HepG2 (cell line): ENCODE results near the gene CDC42SE1. TPM values are rescaled to one million over a fixed set of nuclear protein-coding genes. Genes with fewer than 3 reads are reported as not detected.

Source experiments
- AHDC1 ChIP-seq: sonication (generic); formaldehyde crosslinking; IDR thresholded peaks from 2 replicates; pipeline ENCODE4 v1.5.1; 2020; ENCODE audit warnings: mild to moderate bottlenecking, missing genetic modification reagents, borderline replicate concordance
- GATAD1 ChIP-seq: IDR thresholded peaks from 2 replicates; pipeline ENCODE4 v1.6.1; 2016; ENCODE audit warnings: missing genetic modification reagents, missing compliant biosample characterization
- HMG20B ChIP-seq: conservative IDR thresholded peaks from 2 replicates; pipeline ENCODE4 v1.6.1; 2016; ENCODE audit warnings: missing genetic modification reagents, missing compliant biosample characterization
- MXD1 ChIP-seq: sonication (generic); formaldehyde crosslinking; IDR thresholded peaks from 2 replicates; pipeline ENCODE4 v1.4.0; 2020; ENCODE audit warnings: mild to moderate bottlenecking, missing genetic modification reagents
- RXRA ChIP-seq: sonication (generic); formaldehyde crosslinking; IDR thresholded peaks from 2 replicates; pipeline ENCODE4 v1.5.1; 2020; ENCODE audit warnings: missing genetic modification reagents
- TRIM24 ChIP-seq: sonication (generic); formaldehyde crosslinking; IDR thresholded peaks from 2 replicates; pipeline ENCODE4 v1.8.0; 2022; ENCODE audit warnings: mild to moderate bottlenecking, missing genetic modification reagents
- XBP1 ChIP-seq: sonication (generic); formaldehyde crosslinking; IDR thresholded peaks from 2 replicates; pipeline ENCODE4 v1.5.0; 2020; ENCODE audit warnings: missing genetic modification reagents
- ZBED4 ChIP-seq: sonication (generic); formaldehyde crosslinking; IDR thresholded peaks from 2 replicates; pipeline ENCODE4 v1.4.0; 2020; ENCODE audit warnings: missing genetic modification reagents, borderline replicate concordance
- ZNF124 ChIP-seq: sonication (generic); formaldehyde crosslinking; IDR thresholded peaks from 2 replicates; pipeline ENCODE4 v1.4.0; 2020; ENCODE audit warnings: missing genetic modification reagents
- ZNF800 ChIP-seq: sonication (generic); formaldehyde crosslinking; IDR thresholded peaks from 2 replicates; pipeline ENCODE4 v1.4.0; 2020; ENCODE audit warnings: missing genetic modification reagents
- polyA plus RNA-seq, 8 experiments: library from polyadenylated mRNA; depleted of rRNA in 3 of 8; stranded (reverse) in 7 of 8; unstranded in 1 of 8; fragments of >200 nt; fragmentation: Illumina TruSeq in 4 of 8; extraction: Trizol in 4 of 8; gene quantifications; 2 replicates each; pipeline versions ENCODE4 v1.2.1 to v1.2.3, GENCODE V29; 2011 to 2016; ENCODE audit warnings: low read depth in 4 of 8, missing spikeins in 1 of 8, mixed read lengths in 1 of 8; ENCODE audit not compliant: insufficient read depth in 1 of 8
- total RNA-seq, 5 experiments: library from RNA; depleted of rRNA; stranded (reverse); fragments of >200 nt; fragmentation: Illumina TruSeq; extraction: Trizol; gene quantifications; 2 replicates each; pipeline ENCODE4 v1.2.3, GENCODE V29; 2016; ENCODE audit warnings: low read depth in 1 of 5

CDC42SE1 gene
- total and polyA plus RNA-seq, 2 of the 13 experiments (the other 11 are each of a cell fraction or from before 2014, with no cell fraction given), result 17.6 to 17.9 TPM

GRCh38 chr1:151032164-151032563, 27.3 kb downstream of the CDC42SE1 start (continued):
- TF ChIP-seq AHDC1 (CRISPR knock-in tag) (no peak), ZNF800 (CRISPR knock-in tag) (no peak), RXRA (CRISPR knock-in tag) (no peak), GATAD1 (CRISPR knock-in tag) (no peak), ZBED4 (CRISPR knock-in tag) (no peak), ZNF124 (no peak), MXD1 (CRISPR knock-in tag) (no peak), HMG20B (no peak), XBP1 (no peak), TRIM24 (CRISPR knock-in tag) (no peak)
